ENCODE measurements around the gene AFAP1. TPM values are rescaled to one million over a fixed set of nuclear protein-coding genes. Genes with fewer than 3 reads are reported as not detected.

AFAP1 gene
- total and polyA plus RNA-seq, 2 of the 8 experiments (the other 6 are each of a cell fraction or from before 2014, with no cell fraction given), result 3.6 to 18.2 TPM

- no peak for TF ChIP-seq HDAC2 (IDR thresholded peaks at IDR 0.05; ENCODE audit: borderline replicate concordance in 1 of 2, low read depth in 2 of 2, low read length in 2 of 2)
- TF ChIP-seq RNF2 (IDR thresholded peaks at IDR 0.05; ENCODE audit: borderline replicate concordance, low read depth, low read length, missing control alignments, poor library complexity, severe bottlenecking), result no peak
- no peak for TF ChIP-seq CHD1 (IDR thresholded peaks at IDR 0.05; ENCODE audit: low read depth, low read length)
- no peak for TF ChIP-seq SIN3A (conservative IDR thresholded peaks at IDR 0.05 in 1 of 2, IDR thresholded peaks at IDR 0.05 in 1 of 2; ENCODE audit: low read depth in 1 of 2, low read length in 2 of 2)
- no peak for TF ChIP-seq TAF1 (IDR thresholded peaks at IDR 0.05; ENCODE audit: low read depth, low read length)
These were observed 41.3 kb downstream of the AFAP1 start (continued) for GRCh38 chr4:7898385-7898784.

Data from H1 (cell line).